Ishikawa (cell line): ENCODE data around the gene KCTD14.

Source experiments
- EP300 ChIP-seq: IDR thresholded peaks from 2 replicates; pipeline ENCODE4 v1.6.1; 2012; ENCODE audit warnings: borderline replicate concordance
- REST ChIP-seq: IDR thresholded peaks from 2 replicates; pipeline ENCODE4 v1.6.1; 2012; ENCODE audit warnings: low read depth, mild to moderate bottlenecking
- TAF1 ChIP-seq: IDR thresholded peaks from 2 replicates; pipeline ENCODE4 v1.6.1; 2012; ENCODE audit warnings: low read depth, mild to moderate bottlenecking
- ZBTB7A ChIP-seq: IDR thresholded peaks from 2 replicates; pipeline ENCODE4 v1.6.1; 2012; ENCODE audit warnings: low read depth

GRCh38 chr11:78011301-78011700, 11.8 kb downstream of the KCTD14 start:
- TF ChIP-seq EP300 (no peak), TAF1 (no peak), REST (no peak), ZBTB7A (no peak)
